OCI-LY1 (cell line): Measurements from ENCODE around the gene SEC16A.

Experiments used
- H2AFZ ChIP-seq: fragments of 200-600 bp; sonication (generic), shearing (Covaris generic); 2 replicates; pipeline ENCODE4 v1.6.0; 2014; ENCODE audit warnings: antibody characterized with exemption, mild to moderate bottlenecking, low read length
- H3F3A ChIP-seq: fragments of 200-600 bp; sonication (generic), shearing (Covaris generic); 2 replicates; pipeline ENCODE4 v1.6.0; 2014; ENCODE audit warnings: mild to moderate bottlenecking, antibody characterized with exemption, low read length, moderate library complexity; ENCODE audit not compliant: insufficient read depth
- H3K27ac ChIP-seq: fragments of 200-600 bp; sonication (generic); 2 replicates; pipeline ENCODE4 v1.5.1; 2014; ENCODE audit warnings: low read length, mixed run types, mild to moderate bottlenecking, low read depth; ENCODE audit not compliant: poor library complexity, severe bottlenecking
- H3K27me3 ChIP-seq: fragments of 200-600 bp; sonication (generic); 2 replicates; pipeline ENCODE4 v1.6.0; 2014; ENCODE audit warnings: antibody characterized with exemption, mild to moderate bottlenecking, low read length, moderate library complexity; ENCODE audit not compliant: insufficient read depth
- H3K36me3 ChIP-seq: fragments of 200-600 bp; sonication (generic); 2 replicates; pipeline ENCODE4 v1.6.1; 2014; ENCODE audit warnings: mild to moderate bottlenecking, antibody characterized with exemption, low read length, moderate library complexity, mixed read lengths; ENCODE audit not compliant: insufficient read depth
- H3K4me1 ChIP-seq: fragments of 200-600 bp; sonication (generic); 2 replicates; pipeline ENCODE4 v1.5.1; 2014; ENCODE audit warnings: mild to moderate bottlenecking, low read length, moderate library complexity; ENCODE audit not compliant: insufficient read depth, severe bottlenecking
- H3K4me2 ChIP-seq: fragments of 200-600 bp; sonication (generic), shearing (Covaris generic); 2 replicates; pipeline ENCODE4 v1.6.1; 2014; ENCODE audit warnings: low read length
- H3K4me3 ChIP-seq: fragments of 200-600 bp; sonication (generic); 2 replicates; pipeline ENCODE4 v1.5.1; 2014; ENCODE audit warnings: low read length, low read depth, mild to moderate bottlenecking, mixed read lengths; ENCODE audit not compliant: poor library complexity, severe bottlenecking
- H3K79me2 ChIP-seq: fragments of 200-600 bp; shearing (Covaris generic); 2 replicates; pipeline ENCODE4 v1.6.1; 2016; ENCODE audit warnings: mixed run types, low read length, mixed read lengths; ENCODE audit not compliant: insufficient read depth
- H3K9ac ChIP-seq: fragments of 200-600 bp; sonication (generic), shearing (Covaris generic); 2 replicates; pipeline ENCODE4 v1.6.1; 2014; ENCODE audit warnings: mild to moderate bottlenecking, low read length, mixed read lengths
- H3K9me2 ChIP-seq: fragments of 200-600 bp; sonication (generic), shearing (Covaris generic); 2 replicates; pipeline ENCODE4 v1.6.1; 2014; ENCODE audit warnings: low read depth, mild to moderate bottlenecking, low read length, mixed read lengths
- H3K9me3 ChIP-seq: fragments of 200-600 bp; shearing (Covaris generic); 2 replicates; pipeline ENCODE4 v1.6.1; 2014; ENCODE audit warnings: low read length, mixed read lengths
- H4K20me1 ChIP-seq: fragments of 200-600 bp; sonication (generic), shearing (Covaris generic); 2 replicates; pipeline ENCODE4 v1.6.0; 2016; ENCODE audit warnings: mild to moderate bottlenecking, low read length; ENCODE audit not compliant: insufficient read depth
- EZH2 ChIP-seq: fragments of 200-600 bp; sonication (generic), shearing (Covaris generic); IDR thresholded peaks from 2 replicates; pipeline ENCODE4 v1.8.0; 2017; ENCODE audit warnings: borderline replicate concordance, mixed run types, mild to moderate bottlenecking, antibody characterized with exemption, low read length, moderate library complexity, mixed read lengths
- TF ChIP-seq, protein P1 (sequence below): fragments of 200-600 bp; sonication (generic), shearing (Covaris generic); IDR thresholded peaks from 2 replicates; pipeline ENCODE4 v1.5.1; 2017; ENCODE audit warnings: mild to moderate bottlenecking, antibody characterized with exemption, low read length, moderate library complexity, mixed read lengths

SEC16A gene

DNA sequence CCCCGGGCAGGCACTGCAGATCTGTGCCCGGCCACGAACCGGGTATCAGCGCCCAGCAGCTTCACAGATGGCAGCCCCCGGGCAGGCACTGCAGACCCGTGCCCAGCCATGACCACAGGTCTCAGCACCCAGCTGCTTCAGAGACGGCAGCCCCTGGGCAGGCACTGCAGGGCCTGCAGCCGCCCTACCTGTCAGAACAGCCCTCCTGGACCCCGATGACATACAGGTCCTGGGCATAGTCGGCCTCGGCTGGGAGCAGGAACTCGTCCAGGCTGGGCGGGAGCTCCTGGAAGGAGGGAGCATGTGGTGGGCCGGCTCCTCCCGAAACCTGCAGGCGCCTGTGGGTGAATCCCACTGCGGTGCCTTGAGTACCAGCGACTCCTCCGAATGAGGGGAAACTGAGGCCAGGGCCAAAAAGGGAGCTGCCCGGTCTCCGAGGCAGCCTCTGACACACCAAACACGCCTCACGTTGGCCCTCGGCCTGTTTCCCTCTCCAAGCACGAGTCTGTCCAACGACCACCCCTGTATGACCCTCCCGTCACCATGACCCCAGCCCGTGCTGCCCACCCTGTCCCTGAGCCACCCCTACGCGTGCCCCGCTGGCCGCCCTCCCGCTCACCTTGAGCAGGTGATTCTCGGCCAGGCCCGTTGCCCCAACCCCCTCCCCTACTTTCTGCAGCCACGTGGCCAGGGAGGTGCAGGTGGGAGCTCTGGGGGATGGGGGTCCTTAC is 48.8 kb downstream of the SEC16A start:
- no peak overlapping the region for H3K27ac ChIP-seq

DNA sequence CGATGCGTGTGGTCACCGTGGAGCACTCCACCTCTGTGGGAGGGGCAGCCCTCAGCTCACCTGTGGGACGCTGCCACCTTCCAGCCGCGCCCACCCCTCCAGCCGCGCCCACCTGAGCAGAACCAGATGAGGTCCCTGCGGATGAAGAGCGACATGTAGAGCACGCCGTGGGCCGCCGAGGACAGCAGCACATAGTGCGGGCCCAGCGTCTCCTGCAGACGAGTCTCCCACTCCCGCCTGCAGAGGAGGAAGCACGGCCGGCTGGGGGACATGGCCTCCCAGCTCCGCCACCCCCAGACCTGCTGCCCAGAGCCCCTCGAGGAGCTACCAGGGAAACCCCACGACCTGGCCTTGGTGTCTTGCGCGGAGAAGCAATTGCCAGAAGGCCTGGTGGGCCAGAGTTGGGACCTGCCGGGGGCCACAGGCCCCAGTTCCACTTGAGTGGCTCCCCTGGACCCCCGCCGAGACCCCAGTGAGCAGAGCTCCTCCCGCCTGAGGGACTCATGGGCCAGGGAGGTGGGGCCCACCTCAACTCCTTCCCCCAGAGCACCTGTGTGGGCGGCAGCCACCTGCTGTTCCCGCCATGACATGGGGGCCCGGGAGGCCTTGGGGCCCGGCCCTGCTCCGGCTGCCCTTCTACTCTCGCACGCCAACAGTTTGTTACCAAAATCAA is 49.7 kb downstream of the SEC16A start:
- Histone ChIP-seq H3K4me3 (no peak overlapping the region), H3K79me2 (no peaks in the 10 kb centered on the region), H3K4me2 (no peak overlapping the region), H3K4me1 (peaks cover 17% of the 10 kb centered on the region), H4K20me1 (no peaks in the 10 kb centered on the region), H3K9me3 (no peaks in the 10 kb centered on the region), H3K27ac (no peak overlapping the region), H3F3A (no peaks in the 10 kb centered on the region), H3K36me3 (peaks cover 6% of the 10 kb centered on the region), H3K9ac (no peak overlapping the region), H3K9me2 (no peaks in the 10 kb centered on the region), H3K27me3 (no peaks in the 10 kb centered on the region), H2AFZ (no peak overlapping the region)
- TF ChIP-seq, protein P1, sequence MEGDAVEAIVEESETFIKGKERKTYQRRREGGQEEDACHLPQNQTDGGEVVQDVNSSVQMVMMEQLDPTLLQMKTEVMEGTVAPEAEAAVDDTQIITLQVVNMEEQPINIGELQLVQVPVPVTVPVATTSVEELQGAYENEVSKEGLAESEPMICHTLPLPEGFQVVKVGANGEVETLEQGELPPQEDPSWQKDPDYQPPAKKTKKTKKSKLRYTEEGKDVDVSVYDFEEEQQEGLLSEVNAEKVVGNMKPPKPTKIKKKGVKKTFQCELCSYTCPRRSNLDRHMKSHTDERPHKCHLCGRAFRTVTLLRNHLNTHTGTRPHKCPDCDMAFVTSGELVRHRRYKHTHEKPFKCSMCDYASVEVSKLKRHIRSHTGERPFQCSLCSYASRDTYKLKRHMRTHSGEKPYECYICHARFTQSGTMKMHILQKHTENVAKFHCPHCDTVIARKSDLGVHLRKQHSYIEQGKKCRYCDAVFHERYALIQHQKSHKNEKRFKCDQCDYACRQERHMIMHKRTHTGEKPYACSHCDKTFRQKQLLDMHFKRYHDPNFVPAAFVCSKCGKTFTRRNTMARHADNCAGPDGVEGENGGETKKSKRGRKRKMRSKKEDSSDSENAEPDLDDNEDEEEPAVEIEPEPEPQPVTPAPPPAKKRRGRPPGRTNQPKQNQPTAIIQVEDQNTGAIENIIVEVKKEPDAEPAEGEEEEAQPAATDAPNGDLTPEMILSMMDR: no peak
- no peak for TF ChIP-seq EZH2

More for the DNA sequence above, 48.8 kb downstream of the SEC16A start:
- Histone ChIP-seq H3K4me1 (peaks cover 25% of the 10 kb centered on the region), H3K27me3 (no peaks in the 10 kb centered on the region), H3K4me3 (no peak overlapping the region), H3K9me3 (no peaks in the 10 kb centered on the region), H3F3A (no peaks in the 10 kb centered on the region), H2AFZ (no peak overlapping the region), H3K9ac (no peak overlapping the region), H3K79me2 (no peaks in the 10 kb centered on the region), H3K4me2 (no peak overlapping the region), H3K9me2 (no peaks in the 10 kb centered on the region), H4K20me1 (no peaks in the 10 kb centered on the region), H3K36me3 (peaks cover 4% of the 10 kb centered on the region)
- TF ChIP-seq, protein P1: no peak
- no peak for TF ChIP-seq EZH2

DNA sequence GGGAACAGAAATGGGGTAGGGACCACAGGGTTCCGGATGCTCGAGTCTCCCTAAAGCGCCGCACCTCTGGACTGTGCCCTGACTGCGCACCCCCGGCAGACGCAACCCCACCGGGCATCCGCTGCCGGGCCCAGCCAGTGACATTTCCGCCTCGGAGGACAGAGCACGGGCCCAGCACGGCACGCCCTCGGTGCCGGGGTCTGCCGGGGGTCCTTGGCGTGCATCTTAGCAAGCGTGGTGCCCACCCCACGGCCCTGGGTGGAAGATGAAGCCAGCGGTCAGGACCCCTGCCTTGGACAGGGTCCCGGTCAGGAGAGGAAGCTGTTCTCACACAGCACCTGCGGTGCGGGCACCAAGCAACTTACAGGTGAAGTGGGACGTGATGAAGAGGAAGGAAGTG is 50.2 kb downstream of the SEC16A start:
- H3K4me3 ChIP-seq: no peak overlapping the region
- H3K27ac ChIP-seq: no peak overlapping the region
- no peaks in the 10 kb centered on the region for H3K79me2 ChIP-seq
- no peaks in the 10 kb centered on the region for H3K27me3 ChIP-seq
- no peak overlapping the region for H3K9ac ChIP-seq
- H3K36me3 ChIP-seq: peaks cover 6% of the 10 kb centered on the region
- no peak overlapping the region for H2AFZ ChIP-seq
- no peaks in the 10 kb centered on the region for H3K9me2 ChIP-seq
- no peak overlapping the region for H3K4me2 ChIP-seq
- peaks cover 11% of the 10 kb centered on the region for H3K4me1 ChIP-seq
- H3F3A ChIP-seq: no peaks in the 10 kb centered on the region
- no peaks in the 10 kb centered on the region for H3K9me3 ChIP-seq
- TF ChIP-seq EZH2: no peak
- no peaks in the 10 kb centered on the region for H4K20me1 ChIP-seq
